Endothelial cell of umbilical vein (primary cell): ENCODE data around the gene HEBP1. TPM values are rescaled to one million over a fixed set of nuclear protein-coding genes. Genes with fewer than 3 reads are reported as not detected.

Source experiments
- BruUV-seq: library from RNA; stranded (reverse); fragments of 400-500 nt; replicated peaks from 2 replicates; lab custom pipeline; 2021; lab: Mats Ljungman, UMichigan
- CTCF ChIA-PET: fragments of 300-600, 350-600 bp; sonication (Branson Sonifier 250); formaldehyde crosslinking; loops from one replicate; lab custom pipeline; 2021; ENCODE audit warnings: antibody characterized with exemption, inconsistent platforms; lab: Charles Lee
- POLR2A ChIA-PET: fragments of 300-600, 350-600 bp; sonication (Branson Sonifier 250); formaldehyde crosslinking; loops from one replicate; lab custom pipeline; 2021; ENCODE audit warnings: antibody characterized with exemption, inconsistent platforms; lab: Charles Lee
- DNase-seq: peaks from one replicate; pipeline ENCODE4 v3.0.0-alpha.2; 2011; ENCODE audit warnings: low read depth, low spot score
- FAIRE-seq: peaks from 2 replicates; lab custom pipeline; 2011; peaks lifted over from hg19 to GRCh38; lab: Jason Lieb, UNC
- H2AFZ ChIP-seq: 2 replicates; pipeline ENCODE4 v1.6.0; 2012; ENCODE audit warnings: low read depth, low read length, control low read depth, inconsistent platforms
- H3K27ac ChIP-seq: 2 replicates; pipeline ENCODE4 v1.5.1; 2011; ENCODE audit warnings: low read depth, mild to moderate bottlenecking, control low read depth, low read length, moderate library complexity; ENCODE audit not compliant: insufficient read depth
- H3K27me3 ChIP-seq, 2 experiments: 2 replicates each; pipeline versions ENCODE4 v1.6.0 to v1.6.1; 2011; ENCODE audit warnings: low read length in 2 of 2, mixed read lengths in 1 of 2; ENCODE audit not compliant: control insufficient read depth in 2 of 2, insufficient read depth in 2 of 2
- H3K36me3 ChIP-seq, 2 experiments: 2 replicates in 1 of 2; 3 replicates in 1 of 2; pipeline ENCODE4 v1.5.1; 2011; ENCODE audit warnings: low read length in 2 of 2, mild to moderate bottlenecking in 1 of 2, moderate library complexity in 1 of 2; ENCODE audit not compliant: control insufficient read depth in 2 of 2, insufficient read depth in 2 of 2; ENCODE audit errors: extremely low read depth in 1 of 2
- H3K4me1 ChIP-seq: 3 replicates; pipeline ENCODE4 v1.5.1; 2011; ENCODE audit warnings: mild to moderate bottlenecking, low read length; ENCODE audit not compliant: control insufficient read depth, insufficient read depth; ENCODE audit errors: extremely low read depth
- H3K4me2 ChIP-seq: 2 replicates; pipeline ENCODE4 v1.6.1; 2011; ENCODE audit warnings: low read length, control low read depth, mixed read lengths; ENCODE audit not compliant: insufficient read depth
- H3K4me3 ChIP-seq, 3 experiments: fragments of 200-600 bp in 1 of 3; sonication (generic), shearing (Covaris generic) in 1 of 3; replicated peaks in 1 of 3; 2 replicates each; pipeline ENCODE4 v1.5.1; 2011 to 2016; ENCODE audit warnings: control low read depth in 3 of 3, low read length in 3 of 3, mild to moderate bottlenecking in 2 of 3, inconsistent platforms in 1 of 3, low read depth in 1 of 3, moderate library complexity in 1 of 3; ENCODE audit not compliant: insufficient read depth in 1 of 3
- H3K79me2 ChIP-seq: 2 replicates; pipeline ENCODE4 v1.6.0; 2012; ENCODE audit warnings: low read length, inconsistent platforms; ENCODE audit not compliant: control insufficient read depth, insufficient read depth
- H3K9ac ChIP-seq: replicated peaks from 2 replicates; pipeline ENCODE3; 2011; ENCODE audit warnings: low read length, control low read depth; ENCODE audit not compliant: insufficient read depth; ENCODE audit errors: extremely low read depth
- H3K9me1 ChIP-seq: replicated peaks from 3 replicates; pipeline ENCODE4 v1.6.0; 2011; ENCODE audit warnings: mild to moderate bottlenecking, low read length; ENCODE audit not compliant: control insufficient read depth, insufficient read depth; ENCODE audit errors: extremely low read depth
- H3K9me3 ChIP-seq: replicated peaks from 2 replicates; pipeline ENCODE4 v1.5.1; 2012; ENCODE audit warnings: low read length, inconsistent platforms; ENCODE audit not compliant: control insufficient read depth, insufficient read depth
- H4K20me1 ChIP-seq: replicated peaks from 2 replicates; pipeline ENCODE3; 2011; ENCODE audit warnings: mild to moderate bottlenecking, low read length; ENCODE audit not compliant: control insufficient read depth, insufficient read depth; ENCODE audit errors: extremely low read depth
- EZH2 ChIP-seq: IDR thresholded peaks from 2 replicates; pipeline ENCODE4 v1.6.1; 2012; ENCODE audit warnings: borderline replicate concordance, low read depth, mild to moderate bottlenecking, moderate library complexity, low read length, inconsistent platforms; ENCODE audit not compliant: severe bottlenecking
- FOS ChIP-seq: IDR thresholded peaks from 2 replicates; pipeline ENCODE4 v1.6.1; 2011; ENCODE audit warnings: mild to moderate bottlenecking, low read length, moderate library complexity, borderline replicate concordance; ENCODE audit not compliant: insufficient read depth
- GATA2 ChIP-seq: IDR thresholded peaks from 2 replicates; pipeline ENCODE4 v1.7.0; 2011; ENCODE audit warnings: low read depth, mild to moderate bottlenecking, moderate library complexity, mixed read lengths, low read length; ENCODE audit not compliant: insufficient read length, insufficient read depth
- JUN ChIP-seq: IDR thresholded peaks from 2 replicates; pipeline ENCODE4 v1.6.1; 2011; ENCODE audit warnings: borderline replicate concordance, low read depth; ENCODE audit not compliant: insufficient read length, insufficient read depth
- MYC ChIP-seq: IDR thresholded peaks from one replicate; pipeline ENCODE4 v1.6.1; 2011; ENCODE audit warnings: mild to moderate bottlenecking, low read depth, low read length
- POLR2A ChIP-seq: IDR thresholded peaks from 2 replicates; pipeline ENCODE4 v1.6.1; 2012; ENCODE audit warnings: low read depth, mild to moderate bottlenecking, control low read depth, low read length
- POLR2AphosphoS5 ChIP-seq: IDR thresholded peaks from 2 replicates; pipeline ENCODE4 v1.6.1; 2012; ENCODE audit warnings: low read depth, mild to moderate bottlenecking, control low read depth, low read length, moderate library complexity; ENCODE audit not compliant: insufficient read depth
- dilution Hi-C: fragments of 300-500 bp; cut with MboI; formaldehyde crosslinking; loops from one replicate; pipeline ENCODE4 v1.15.0; 2019; ENCODE audit warnings: low sequenced_read_pairs; ENCODE audit not compliant: extremely low pct_ligation_motif_present
- intact Hi-C: fragments of 100-400 bp; cut with micrococcal nuclease; formaldehyde crosslinking; loops from one replicate; pipeline ENCODE4 v1.10.0; 2022
- polyA plus RNA-seq, 4 experiments: library from polyadenylated mRNA; depleted of rRNA in 3 of 4; stranded (reverse) in 3 of 4; unstranded in 1 of 4; fragments of >200 nt; gene quantifications; 2 replicates each; pipeline versions ENCODE4 v1.2.1 to v1.2.3, GENCODE V29; 2011 to 2012; ENCODE audit warnings: missing spikeins in 1 of 4
- total RNA-seq: library from RNA; stranded (reverse); gene quantifications from 2 replicates; pipeline ENCODE4 v1.2.3, GENCODE V29; 2021
- TF ChIP-seq, protein P1 (sequence below): IDR thresholded peaks from 2 replicates; pipeline ENCODE4 v1.6.1; 2011; ENCODE audit not compliant: insufficient read depth, insufficient read length
- TF ChIP-seq, protein P2 (sequence below), 2 donors: IDR thresholded peaks; 1 replicate in 1 of 2; 2 replicates in 1 of 2; pipeline ENCODE4 v1.5.1; 2011; ENCODE audit warnings: low read length in 2 of 2, mild to moderate bottlenecking in 2 of 2, moderate library complexity in 2 of 2, control low read depth in 1 of 2, inconsistent platforms in 1 of 2, low read depth in 1 of 2; ENCODE audit not compliant: insufficient read depth in 1 of 2; ENCODE audit errors: extremely low read depth in 1 of 2

HEBP1 gene
- total and polyA plus RNA-seq, 2 donors (not counting 3 experiments of a cell fraction or from before 2014, with no cell fraction given): 23.1 to 59.5 TPM

DNA sequence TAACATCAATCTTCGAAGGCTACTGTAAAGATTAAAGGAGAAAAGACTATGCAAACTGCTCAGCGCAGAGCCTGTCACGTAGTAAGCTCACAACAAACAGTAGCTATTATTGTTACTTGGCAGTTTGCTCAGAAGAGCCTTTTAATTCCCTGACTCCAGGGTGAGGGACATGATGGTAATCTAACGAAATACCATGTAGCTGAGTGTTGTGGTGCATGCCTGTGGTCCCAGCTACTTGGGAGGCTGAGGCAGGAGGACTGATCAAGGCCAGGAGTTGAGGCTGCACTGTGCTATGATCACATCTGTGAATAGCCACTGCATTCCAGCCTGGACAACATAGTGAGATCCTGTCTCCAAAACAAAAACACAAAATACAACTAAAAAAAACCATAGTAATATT lies 22.8 kb downstream of the HEBP1 start:
- dilution Hi-C loops (no loop called here), intact Hi-C loops (no loop called here)
- H3K36me3 ChIP-seq: peaks cover 0 to 6% of the 10 kb centered on the region in 2 experiments
- H3K4me2 ChIP-seq: no peak overlapping the region
- no peak overlapping the region for H2AFZ ChIP-seq
- TF ChIP-seq POLR2AphosphoS5: no peak
- no peak for TF ChIP-seq GATA2
- no peak for TF ChIP-seq JUN
- no peak for TF ChIP-seq MYC
- TF ChIP-seq, protein P1, sequence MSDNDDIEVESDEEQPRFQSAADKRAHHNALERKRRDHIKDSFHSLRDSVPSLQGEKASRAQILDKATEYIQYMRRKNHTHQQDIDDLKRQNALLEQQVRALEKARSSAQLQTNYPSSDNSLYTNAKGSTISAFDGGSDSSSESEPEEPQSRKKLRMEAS: no peak
- TF ChIP-seq FOS: no peak
- no peak for TF ChIP-seq EZH2
- TF ChIP-seq, protein P2, sequence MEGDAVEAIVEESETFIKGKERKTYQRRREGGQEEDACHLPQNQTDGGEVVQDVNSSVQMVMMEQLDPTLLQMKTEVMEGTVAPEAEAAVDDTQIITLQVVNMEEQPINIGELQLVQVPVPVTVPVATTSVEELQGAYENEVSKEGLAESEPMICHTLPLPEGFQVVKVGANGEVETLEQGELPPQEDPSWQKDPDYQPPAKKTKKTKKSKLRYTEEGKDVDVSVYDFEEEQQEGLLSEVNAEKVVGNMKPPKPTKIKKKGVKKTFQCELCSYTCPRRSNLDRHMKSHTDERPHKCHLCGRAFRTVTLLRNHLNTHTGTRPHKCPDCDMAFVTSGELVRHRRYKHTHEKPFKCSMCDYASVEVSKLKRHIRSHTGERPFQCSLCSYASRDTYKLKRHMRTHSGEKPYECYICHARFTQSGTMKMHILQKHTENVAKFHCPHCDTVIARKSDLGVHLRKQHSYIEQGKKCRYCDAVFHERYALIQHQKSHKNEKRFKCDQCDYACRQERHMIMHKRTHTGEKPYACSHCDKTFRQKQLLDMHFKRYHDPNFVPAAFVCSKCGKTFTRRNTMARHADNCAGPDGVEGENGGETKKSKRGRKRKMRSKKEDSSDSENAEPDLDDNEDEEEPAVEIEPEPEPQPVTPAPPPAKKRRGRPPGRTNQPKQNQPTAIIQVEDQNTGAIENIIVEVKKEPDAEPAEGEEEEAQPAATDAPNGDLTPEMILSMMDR (IDR thresholded peaks at IDR 0.05; ENCODE audit: extremely low read depth in 1 of 2, insufficient read depth in 1 of 2, low read depth in 1 of 2, low read length in 2 of 2): no peak
- no peak for TF ChIP-seq POLR2A
- H3K9me3 ChIP-seq: no peaks in the 10 kb centered on the region
- H3K4me3 ChIP-seq: no peak overlapping the region
- H3K27ac ChIP-seq: no peak overlapping the region
- no peak for FAIRE-seq
- CTCF ChIA-PET: interaction anchor here (1.2 to 3.6 kb wide), 10 partner anchors 9 to 233 kb away, joined by 3 to 40 read pairs (median 6); no protein-coding TSS in a partner anchor
- no peaks in the 10 kb centered on the region for H3K79me2 ChIP-seq
- peaks cover 37% of the 10 kb centered on the region for H3K4me1 ChIP-seq
- no peaks in the 10 kb centered on the region for H4K20me1 ChIP-seq
- H3K27me3 ChIP-seq: no peaks in the 10 kb centered on the region
- H3K9me1 ChIP-seq: no peaks in the 10 kb centered on the region
- H3K9ac ChIP-seq: no peak overlapping the region
- POLR2A ChIA-PET: no interaction called here
- no peak for DNase-seq
- no TSS peak for BruUV-seq
